ENCODE measurements around the gene ALX4.

- TF ChIP-seq CTCF (IDR thresholded peaks at IDR 0.05), result no peak
- no peak for TF ChIP-seq EP300 (IDR thresholded peaks at IDR 0.05)
- no peak for TF ChIP-seq POLR2AphosphoS5 (IDR thresholded peaks at IDR 0.05)
Measured at GRCh38 chr11:44348114-44348513, 38.2 kb upstream of the ALX4 start.

Measured in gastroesophageal sphincter (tissue), 3 donors.